ENCODE data around the gene GALNT14.

Gene GALNT14

DNA sequence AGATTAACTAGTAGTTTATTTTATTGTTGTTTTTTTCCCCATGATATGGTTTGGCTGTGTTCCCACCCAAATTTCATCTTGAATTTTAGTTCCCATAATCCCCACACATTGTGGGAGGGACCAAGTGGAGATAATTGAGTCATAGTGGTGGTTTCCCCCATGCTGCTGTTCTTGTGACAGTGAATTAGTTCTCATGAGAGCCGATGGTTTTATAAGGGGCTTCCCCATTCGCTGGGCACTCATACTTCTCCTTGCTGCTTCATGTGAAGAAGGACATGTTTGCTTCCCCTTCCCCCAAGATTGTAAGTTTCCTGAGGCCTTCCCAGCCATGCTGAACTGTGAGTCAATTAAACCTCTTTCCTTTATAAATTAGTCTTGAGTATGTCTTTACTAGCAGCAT lies 36.5 kb downstream of the GALNT14 start:
- DNase-seq (ENCODE audit: low read depth, low spot score) = no peak
- no peak overlapping the region for H3K4me3 ChIP-seq (ENCODE audit: low read length)

DNA sequence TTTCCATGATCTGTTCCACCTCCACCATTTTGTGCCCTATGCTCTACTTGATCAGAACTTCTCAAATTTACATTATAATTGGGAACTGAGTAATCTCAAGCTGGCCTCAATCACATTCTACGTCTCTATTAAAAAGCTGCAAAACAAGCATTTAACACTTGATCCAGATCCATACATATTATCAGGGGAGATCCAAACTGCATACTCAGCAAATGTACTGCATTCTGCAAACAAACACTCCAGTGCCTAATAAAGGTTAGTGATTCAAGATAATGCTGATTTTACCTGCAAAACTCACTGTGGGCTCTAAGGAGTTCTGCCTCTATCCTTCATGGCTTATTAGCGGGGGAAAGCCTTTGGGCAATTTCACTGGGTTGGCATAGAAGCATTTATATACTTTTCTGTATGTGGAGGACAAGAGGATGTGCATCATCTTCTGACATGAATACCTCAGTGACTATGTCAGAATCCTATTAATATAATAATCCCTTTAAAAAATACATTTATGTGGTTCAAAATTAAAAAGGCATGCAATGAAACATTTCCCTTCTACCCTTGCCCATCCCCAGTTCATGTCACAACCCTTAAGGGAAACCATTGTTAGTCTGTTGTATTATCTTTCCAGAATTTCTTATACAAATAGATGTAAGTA lies 40.2 kb downstream of the GALNT14 start:
- no peak overlapping the region for H3K4me3 ChIP-seq (ENCODE audit: low read length)

DNA sequence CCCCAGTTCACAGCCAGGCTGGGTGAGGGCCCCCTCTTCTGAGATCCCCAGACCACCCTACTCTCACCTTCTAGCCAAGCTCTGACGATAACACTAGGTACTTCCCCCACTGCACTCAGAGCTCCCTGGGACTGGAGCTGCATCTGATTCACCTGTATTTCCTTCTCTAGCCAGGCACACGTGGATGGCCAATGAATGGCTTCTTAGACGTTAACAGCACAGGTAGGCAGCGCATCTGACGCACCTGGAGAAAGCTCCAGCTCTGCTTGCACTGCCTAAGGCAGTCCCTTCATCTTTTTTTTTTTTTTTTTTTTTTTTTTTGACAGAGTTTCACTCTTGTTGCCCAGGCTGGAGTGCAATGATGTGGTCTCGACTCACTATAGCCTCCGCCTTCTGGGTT lies 48.1 kb downstream of the GALNT14 start:
- no peak overlapping the region for H3K4me3 ChIP-seq (ENCODE audit: low read length)
- DNase-seq (ENCODE audit: low read depth, low spot score) = no peak

More for the DNA sequence above, 40.2 kb downstream of the GALNT14 start:
- DNase-seq (ENCODE audit: low read depth, low spot score) = no peak

DNA sequence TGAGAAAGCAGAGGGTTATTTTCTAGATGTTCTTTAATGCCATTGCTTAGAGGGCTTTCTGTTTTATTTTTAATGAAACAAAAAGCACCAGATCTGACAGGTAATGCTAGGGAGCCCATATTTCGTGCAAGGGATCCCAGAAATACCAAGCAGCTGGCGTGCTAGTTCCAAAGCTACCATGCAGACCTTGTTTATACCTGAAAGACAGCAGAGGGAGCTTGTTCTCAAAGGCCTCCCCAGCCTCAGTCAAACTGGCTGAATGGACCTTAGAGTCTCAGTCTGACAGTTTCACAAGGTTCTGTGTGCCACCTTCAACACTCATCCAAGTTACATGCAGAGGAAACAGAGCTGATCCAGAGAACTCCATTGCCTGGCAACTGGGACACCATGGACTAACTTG lies 48.6 kb downstream of the GALNT14 start:
- DNase-seq (ENCODE audit: low read depth, low spot score) = no peak
- no peak overlapping the region for H3K4me3 ChIP-seq (ENCODE audit: low read length)

DNA sequence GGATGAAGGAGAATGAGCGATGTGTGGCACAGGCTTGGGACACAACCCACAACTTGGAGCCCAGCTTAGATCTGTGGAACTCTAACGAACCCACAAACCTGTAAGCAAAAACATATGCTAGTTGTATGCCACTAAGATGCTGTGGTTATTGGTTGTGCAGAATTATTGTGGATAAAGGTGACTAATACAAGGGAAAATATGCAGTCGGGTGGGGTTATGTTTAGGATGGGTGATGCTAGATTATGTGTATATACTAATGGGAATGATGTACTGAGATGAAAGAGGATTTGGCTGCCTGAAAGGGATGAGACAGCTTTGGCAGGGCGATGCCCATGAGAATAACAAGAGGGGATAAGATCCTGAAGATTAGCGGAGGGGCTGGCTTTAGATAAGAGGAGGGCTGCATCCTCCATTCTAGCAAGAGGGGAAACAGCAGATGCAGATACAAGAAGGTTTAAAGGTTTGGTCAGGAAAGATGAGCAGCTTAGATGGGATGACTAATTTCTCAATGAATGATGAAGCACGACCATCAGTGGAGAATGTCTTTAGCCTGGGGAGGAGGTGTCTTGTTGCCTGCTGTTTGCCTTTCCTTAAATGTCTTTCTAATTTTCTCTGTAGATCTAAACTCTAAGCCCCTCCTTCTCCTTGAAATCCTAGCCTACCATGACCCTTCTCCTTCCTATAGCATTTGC lies 49.6 kb downstream of the GALNT14 start:
- no peak overlapping the region for H3K4me3 ChIP-seq (ENCODE audit: low read length)
- DNase-seq (ENCODE audit: low read depth, low spot score) = no peak

DNA sequence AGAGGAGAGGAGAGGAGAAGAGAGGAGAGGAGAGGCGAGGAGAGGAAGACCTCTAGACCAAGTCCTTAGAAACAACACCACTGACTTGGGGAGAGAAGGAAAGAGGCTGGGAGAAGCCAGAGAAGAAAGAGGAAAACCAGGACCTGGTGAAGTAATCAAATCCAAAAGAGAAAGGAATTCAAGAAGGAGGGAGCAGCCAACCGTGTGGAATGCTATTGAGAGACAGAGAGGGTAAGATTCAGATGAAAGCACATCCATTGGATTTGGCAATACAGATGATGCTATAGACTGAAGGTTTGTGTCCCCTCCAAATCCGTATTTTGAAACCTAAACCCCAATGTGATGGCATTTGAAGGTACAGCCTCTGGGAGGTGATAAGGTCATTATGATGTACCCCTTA lies 50.7 kb downstream of the GALNT14 start:
- no peak for DNase-seq (ENCODE audit: low read depth, low spot score)

DNA sequence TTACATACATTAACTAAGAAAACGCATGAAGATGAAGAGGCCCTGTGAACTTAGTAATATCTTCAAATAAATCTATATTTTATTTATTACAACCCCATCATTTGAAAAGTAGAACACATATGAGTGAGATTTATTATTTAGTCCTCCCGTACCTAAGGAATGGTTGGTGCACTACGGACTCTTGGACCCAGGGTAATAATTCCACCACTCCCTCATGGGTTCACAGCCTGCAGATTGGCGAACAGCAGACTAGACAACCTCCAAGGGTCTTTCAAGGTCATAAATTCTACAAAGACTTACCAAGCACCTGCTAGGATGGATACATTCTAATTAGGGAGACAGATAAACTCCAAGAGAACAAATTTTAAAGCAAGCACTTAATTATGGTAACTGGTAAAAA lies 51.6 kb downstream of the GALNT14 start:
- DNase-seq (ENCODE audit: low read depth, low spot score) = no peak
- no peak overlapping the region for H3K4me3 ChIP-seq (ENCODE audit: low read length)

More for the DNA sequence above, 50.7 kb downstream of the GALNT14 start:
- H3K4me3 ChIP-seq (ENCODE audit: low read length) = no peak overlapping the region

DNA sequence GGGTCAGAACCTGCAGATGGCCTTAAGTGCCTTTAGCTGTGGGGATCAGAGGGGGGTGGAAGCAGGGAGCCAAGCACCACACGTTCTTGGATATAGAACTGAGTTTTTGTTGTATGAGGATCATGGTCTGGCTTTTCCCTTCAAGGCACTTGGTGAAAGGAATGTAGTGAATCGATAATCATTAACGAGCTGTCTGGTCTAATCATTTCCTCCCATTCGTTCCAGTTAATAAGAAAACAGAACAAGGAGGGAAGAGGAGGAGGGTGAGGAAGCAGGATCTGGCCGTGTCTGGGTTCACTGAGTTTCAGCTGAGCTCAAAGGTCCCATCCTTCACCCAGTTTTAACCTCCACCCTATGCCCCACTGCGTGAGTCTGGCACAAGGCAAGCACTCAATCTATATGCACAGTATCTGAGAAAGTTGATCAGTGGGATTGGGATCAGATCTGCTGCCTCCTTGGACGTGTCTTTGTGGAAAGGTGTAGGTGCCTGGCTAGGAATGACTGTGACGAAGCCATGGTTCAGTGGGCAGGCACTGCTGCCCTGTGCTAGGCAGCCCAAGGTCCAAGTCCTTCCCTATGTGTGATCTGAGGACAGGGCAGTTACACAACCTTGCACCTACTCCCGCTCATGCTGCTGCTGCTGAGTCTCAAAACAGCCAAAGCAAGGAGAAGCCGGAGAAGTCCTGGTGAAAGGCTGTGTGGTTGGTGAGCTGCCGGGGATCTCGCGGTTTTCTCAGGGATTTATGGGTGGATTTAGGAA lies 54.8 kb downstream of the GALNT14 start:
- no peak overlapping the region for H3K4me3 ChIP-seq (ENCODE audit: low read length)
- no peak for DNase-seq (ENCODE audit: low read depth, low spot score)

DNA sequence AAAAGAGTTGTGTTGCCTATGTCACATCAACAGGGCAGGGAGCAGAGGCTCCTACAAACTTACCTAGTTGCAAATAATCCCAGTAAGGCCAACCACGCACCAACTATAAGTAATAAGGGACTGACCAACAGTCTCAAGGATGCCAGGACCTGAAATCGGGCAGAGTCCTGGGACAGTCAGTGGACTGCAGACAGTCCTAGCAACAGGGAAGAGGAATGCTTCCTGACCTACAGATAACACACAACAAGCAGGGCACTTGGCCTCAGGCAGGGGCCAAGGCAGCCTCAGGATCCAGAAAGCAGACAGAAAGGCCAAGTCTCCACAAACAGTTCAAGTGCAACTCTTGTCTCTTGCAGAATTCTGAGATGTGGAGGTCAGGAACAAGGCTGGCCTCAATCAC lies 56.2 kb downstream of the GALNT14 start:
- H3K4me3 ChIP-seq (ENCODE audit: low read length) = no peak overlapping the region
- DNase-seq (ENCODE audit: low read depth, low spot score) = no peak

DNA sequence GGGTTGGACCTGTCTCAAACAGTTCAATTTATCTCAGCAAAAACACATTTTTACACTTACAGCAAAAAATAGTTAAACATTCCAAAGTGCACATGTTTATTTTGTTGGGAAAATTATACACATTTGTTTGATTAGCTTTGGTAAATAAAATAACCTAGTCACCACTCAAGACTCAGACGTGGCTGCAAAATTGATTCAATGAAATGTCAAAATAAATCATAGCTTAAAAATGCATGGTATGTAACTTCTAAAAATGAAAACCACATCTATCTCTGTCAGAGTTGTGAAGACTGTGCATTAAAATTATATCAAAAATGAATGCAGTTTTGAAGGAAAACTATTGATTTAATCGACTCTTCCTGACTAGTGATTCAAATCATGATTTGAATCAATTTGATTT lies 56.7 kb downstream of the GALNT14 start:
- H3K4me3 ChIP-seq (ENCODE audit: low read length) = no peak overlapping the region
- DNase-seq (ENCODE audit: low read depth, low spot score) = no peak

DNA sequence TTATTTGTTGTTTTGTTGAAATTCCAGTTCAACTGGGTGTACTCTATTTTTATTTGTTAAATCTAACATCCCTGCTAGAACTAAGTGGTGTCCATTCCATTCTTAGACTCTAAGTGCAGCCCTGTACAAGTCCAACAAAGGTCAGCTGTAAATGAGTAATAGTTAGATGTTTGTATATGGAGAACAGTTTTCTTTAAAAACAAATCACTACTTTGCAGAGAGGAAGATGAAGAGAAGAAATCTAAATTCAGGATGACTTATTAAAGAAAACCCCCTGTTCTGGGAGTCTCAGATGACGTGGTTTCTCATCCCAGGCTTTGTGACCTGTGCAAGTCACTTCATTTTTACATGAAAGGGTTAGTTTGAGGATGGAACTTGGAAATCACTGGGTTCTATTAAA lies 57.9 kb downstream of the GALNT14 start:
- H3K4me3 ChIP-seq (ENCODE audit: low read length) = no peak overlapping the region
- no peak for DNase-seq (ENCODE audit: low read depth, low spot score)

DNA sequence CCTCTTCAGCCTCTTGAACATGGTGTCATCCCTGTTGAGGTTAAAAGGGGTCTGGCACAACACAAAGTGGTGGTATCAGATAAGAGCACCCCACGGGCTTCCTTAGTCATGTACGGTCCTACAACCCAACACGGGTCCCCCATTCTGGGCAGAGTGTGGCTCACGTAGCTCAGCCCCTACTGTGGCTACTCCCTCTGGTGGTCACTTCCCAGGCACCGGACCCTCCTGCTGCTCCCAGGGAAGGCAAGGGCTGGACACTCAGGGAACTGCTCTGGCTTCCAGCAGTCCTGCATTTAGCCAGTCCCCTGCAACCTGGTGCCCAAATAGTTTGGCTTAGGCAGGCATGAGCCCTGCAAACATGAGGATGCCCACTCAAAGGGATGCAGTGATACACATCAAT lies 58.6 kb downstream of the GALNT14 start:
- no peak overlapping the region for H3K4me3 ChIP-seq (ENCODE audit: low read length)
- DNase-seq (ENCODE audit: low read depth, low spot score) = no peak

DNA sequence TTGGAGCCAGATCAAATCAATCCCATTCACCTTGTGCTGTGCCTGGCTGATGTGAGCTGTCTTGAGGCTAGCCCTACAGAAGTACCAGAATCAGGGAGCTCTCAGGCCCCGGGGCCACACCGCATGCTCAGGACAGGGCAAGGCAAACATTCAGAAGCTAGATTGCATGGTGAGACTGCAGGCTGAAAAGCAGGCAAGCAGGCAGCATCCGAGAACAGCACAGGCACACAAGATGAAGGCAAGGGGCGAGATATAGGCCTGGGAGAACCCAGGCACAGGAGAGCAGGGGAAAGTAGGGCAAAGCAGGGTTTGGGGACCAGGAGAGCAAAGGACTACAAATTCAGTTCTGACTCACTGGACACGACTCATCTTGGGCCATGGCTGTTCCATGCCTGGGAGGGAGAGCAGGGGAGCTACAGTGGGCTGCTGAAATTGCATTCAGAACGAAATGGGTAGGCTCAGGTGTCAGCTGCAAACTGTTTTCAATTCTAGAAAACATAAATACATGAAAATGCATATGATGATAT lies 59.6 kb downstream of the GALNT14 start:
- no peak overlapping the region for H3K4me3 ChIP-seq (ENCODE audit: low read length)
- DNase-seq (ENCODE audit: low read depth, low spot score) = no peak

DNA sequence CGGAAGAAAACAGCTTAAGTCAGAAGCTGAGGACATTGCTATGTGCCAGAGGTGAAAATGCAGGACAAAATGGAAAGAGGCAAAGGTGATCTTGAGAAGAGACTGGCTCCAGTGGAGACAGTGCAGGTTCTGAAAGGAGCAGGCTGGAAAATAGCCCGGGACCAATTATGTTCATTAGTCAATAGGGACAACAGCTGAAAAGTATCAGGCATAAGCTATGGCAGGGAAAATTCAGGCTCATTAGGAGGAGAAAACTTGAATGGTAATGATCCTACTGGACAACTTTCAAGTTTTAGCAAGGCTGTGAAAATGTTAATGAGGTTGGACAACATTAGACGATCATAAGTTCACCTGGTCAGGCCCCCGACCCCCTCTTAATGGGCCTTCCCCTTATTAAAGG lies 60.2 kb downstream of the GALNT14 start:
- no peak overlapping the region for H3K4me3 ChIP-seq (ENCODE audit: low read length)
- no peak for DNase-seq (ENCODE audit: low read depth, low spot score)

DNA sequence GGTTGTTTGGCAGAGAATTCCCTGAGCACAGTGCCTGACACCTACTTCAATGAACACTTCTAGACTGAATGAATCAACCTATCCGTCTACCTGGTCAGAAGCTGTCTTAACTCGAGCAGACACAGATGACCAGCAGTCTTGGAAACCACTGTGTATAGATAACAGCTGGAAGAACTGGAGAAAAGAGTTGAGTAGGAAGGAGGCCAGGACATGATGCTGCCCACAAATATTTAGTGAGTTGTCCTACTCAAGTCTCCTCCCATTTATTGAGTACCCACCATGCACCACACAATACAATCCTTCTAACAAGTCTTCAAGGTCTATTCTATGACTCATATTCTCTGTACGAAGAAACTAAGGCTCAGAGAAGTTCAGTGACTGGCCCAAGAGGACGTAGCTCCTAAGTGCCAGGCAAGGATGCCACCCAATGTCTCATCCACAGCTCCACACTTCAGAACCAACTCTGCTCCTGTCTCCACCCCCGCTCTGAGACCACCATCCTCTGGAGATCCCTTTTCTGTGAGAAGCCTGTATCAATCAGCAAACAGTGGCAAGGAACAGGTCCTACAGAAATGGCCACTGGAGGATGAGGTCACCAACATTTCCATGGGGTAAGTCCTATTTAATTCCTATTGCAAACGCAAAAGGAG lies 62.2 kb downstream of the GALNT14 start:
- no peak overlapping the region for H3K4me3 ChIP-seq (ENCODE audit: low read length)
- no peak for DNase-seq (ENCODE audit: low read depth, low spot score)

DNA sequence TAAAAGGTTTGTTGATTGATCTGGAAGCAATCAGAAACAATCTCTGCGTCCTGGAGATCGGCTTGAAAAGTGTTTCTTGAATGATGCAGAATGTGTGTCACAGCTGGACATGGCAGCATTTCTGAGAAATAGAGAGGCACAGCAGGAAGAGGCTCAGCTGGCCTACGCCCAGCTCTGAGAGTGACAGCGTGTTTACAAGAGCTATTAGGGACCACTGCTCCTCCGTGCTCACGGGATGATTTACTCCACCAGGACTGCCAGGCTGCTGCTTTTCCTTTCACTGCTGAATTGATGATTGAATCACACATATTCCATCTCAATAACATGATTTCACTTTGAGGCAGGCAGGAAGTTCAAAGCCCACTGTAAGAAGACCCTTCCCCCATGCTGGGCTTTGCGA lies 62.8 kb downstream of the GALNT14 start:
- no peak for DNase-seq (ENCODE audit: low read depth, low spot score)
- H3K4me3 ChIP-seq (ENCODE audit: low read length) = no peak overlapping the region

DNA sequence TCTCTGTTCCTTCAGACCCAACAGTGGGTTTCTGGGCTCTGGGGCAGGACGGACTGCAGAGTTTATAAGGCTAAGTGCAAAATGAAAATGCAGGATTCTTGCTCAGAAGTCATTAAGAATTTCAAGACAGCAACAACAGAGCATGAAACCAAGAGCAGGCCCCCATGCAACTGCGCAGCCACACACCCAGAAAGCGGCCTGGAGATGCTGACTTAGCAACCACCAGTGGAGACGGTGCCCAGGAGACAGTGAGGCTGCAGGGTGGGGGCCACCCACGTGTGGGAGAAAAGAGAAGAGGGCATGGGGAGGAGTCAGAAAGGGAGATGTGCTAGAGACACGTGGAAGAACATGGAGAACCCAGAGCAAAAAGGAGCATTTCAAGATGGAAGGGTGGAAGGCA lies 66.5 kb downstream of the GALNT14 start:
- no peak for DNase-seq (ENCODE audit: low read depth, low spot score)
- no peak overlapping the region for H3K4me3 ChIP-seq (ENCODE audit: low read length)

DNA sequence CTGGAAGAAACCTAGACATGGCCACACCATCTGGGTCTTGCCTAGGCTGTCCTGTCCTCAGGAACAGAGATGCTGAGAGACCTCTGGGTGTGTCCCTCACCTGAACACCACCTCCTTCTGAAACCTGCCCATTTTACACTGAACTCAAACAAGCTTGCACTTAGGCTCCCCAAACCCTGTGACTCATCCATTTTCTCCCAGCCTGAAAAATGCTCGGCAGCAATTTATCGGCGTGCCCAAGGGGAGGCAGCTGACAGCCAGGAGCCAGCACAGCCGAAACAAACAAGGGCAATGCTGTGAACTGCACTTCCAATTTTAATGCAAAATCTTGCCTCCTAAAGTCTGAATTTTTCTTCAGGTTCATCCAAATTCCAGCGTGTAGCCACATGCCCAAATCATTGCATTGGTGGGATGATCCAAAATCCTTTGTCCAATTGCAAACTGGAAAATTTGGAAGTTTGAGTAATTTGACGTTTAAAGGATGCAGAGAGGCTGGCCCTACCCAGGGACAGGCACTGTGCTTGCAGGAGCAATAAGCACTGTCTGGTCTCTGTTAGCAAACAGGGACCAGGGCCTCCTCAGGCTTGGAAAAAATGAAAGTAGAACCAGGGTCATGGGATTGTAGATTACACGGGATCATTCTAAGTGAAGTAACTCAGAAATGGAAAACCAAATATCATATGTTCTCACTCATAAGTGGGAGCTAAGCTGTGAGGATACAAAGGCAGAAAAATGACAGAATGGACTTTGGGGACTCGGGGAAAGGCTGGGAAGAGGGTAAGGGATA lies 67.7 kb downstream of the GALNT14 start:
- DNase-seq (ENCODE audit: low read depth, low spot score) = no peak
- no peak overlapping the region for H3K4me3 ChIP-seq (ENCODE audit: low read length)

All from Jurkat, Clone E6-1 (cell line).